Esophagus squamous epithelium (tissue), 5 donors: ENCODE results near the gene TSPAN33. TPM values are rescaled to one million over a fixed set of nuclear protein-coding genes. Genes with fewer than 3 reads are reported as not detected.

Experiments used
- DNase-seq: peaks from one replicate; lab custom pipeline; 2025; lab: John Stamatoyannopoulos, UW
- H3K27ac ChIP-seq, 4 donors: fragments of 200-600 bp; sonication (generic); one replicate each; pipeline ENCODE4 v1.5.1; 2016 to 2019; ENCODE audit warnings: mild to moderate bottlenecking in 1 of 4
- H3K27me3 ChIP-seq, 4 donors: fragments of 200-600 bp; sonication (generic); 1 replicate in 3 of 4; 2 replicates in 1 of 4; pipeline versions ENCODE4 v1.5.1 to v1.6.0; 2017 to 2021; ENCODE audit warnings: antibody characterized with exemption in 1 of 4
- H3K36me3 ChIP-seq, 3 donors: fragments of 200-600 bp; sonication (generic); one replicate each; pipeline ENCODE4 v1.5.1; 2016 to 2019
- H3K4me1 ChIP-seq, 3 donors: fragments of 200-600 bp; sonication (generic); one replicate each; pipeline ENCODE4 v1.5.1; 2017 to 2019
- H3K4me3 ChIP-seq, 4 donors: fragments of 200-600 bp; sonication (generic); 1 replicate in 3 of 4; 2 replicates in 1 of 4; pipeline ENCODE4 v1.5.1; 2016 to 2019; ENCODE audit warnings: mild to moderate bottlenecking in 2 of 4, moderate library complexity in 1 of 4
- H3K9me3 ChIP-seq, 3 donors: fragments of 200-600 bp; sonication (generic); one replicate each; pipeline ENCODE4 v1.5.1; 2016 to 2019
- POLR2A ChIP-seq, 4 donors: fragments of 450-650 bp; IDR thresholded peaks; one replicate each; pipeline ENCODE4 v1.6.1; 2017; ENCODE audit warnings: antibody characterized with exemption in 4 of 4, mild to moderate bottlenecking in 4 of 4, moderate library complexity in 3 of 4
- WGBS, 2 donors: methylation state at CpG; one replicate each; pipeline ENCODE4 v1.1.5; 2018; 5-methylcytosine and 5-hydroxymethylcytosine counted together
- intact Hi-C: fragments of 100-400 bp; cut with DNase I; formaldehyde crosslinking; loops from one replicate; pipeline ENCODE4 v1.15.0; 2022
- total RNA-seq, 4 donors: library from RNA; depleted of rRNA; stranded (reverse); fragments of >200 nt; gene quantifications; one replicate each; pipeline ENCODE4 v1.1.0, GENCODE V29; 2016
- TF ChIP-seq, protein P1 (sequence below), 6 experiments: fragments of 450-650 bp in 4 of 6; fragments of 200-600 bp in 2 of 6; sonication (generic) in 2 of 6; IDR thresholded peaks; one replicate each; pipeline ENCODE4 v1.5.1; 2016 to 2019; ENCODE audit warnings: antibody characterized with exemption in 6 of 6, mild to moderate bottlenecking in 4 of 6, moderate library complexity in 4 of 6
- donor health status: DM: yes; HTN: yes; CAD: no.

TSPAN33 gene
- total RNA-seq, 4 donors from 2014 or later: 0.44 to 5.9 (median 4.0) TPM

DNA sequence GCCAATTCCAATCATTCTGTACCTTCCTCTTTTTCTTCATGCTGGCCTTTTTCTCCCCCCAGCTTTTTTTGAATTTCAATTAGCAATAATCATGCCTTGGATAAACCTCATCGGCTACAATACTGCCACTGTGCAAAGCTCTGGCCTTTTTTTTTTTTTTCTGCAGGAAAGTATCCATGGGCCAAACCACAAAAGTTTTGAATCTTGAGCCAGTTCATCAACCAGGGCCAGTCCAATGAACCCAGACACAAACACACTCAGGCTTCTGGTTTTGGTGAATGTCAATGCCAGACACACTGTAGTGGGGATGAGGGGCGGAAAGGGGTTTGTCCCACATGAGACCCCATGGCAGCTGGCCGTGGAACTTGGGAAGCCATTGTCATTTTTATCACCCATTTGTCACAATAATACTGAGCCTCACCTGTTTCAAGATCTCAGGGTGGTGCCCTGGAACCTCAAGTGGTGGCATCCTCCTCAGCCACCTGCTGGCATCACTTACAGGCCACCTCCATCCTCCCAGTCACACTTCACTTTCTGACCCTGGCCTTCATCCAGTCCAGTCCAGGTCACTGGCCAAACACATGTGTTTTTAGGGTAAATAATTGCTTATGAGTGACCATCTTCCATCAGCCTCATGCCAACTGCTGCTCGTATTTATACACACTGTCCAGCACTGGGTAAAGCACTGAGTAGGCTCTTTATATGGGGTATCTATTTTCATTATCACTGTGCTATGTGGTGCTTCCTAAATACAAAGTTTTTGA, 40.8 kb upstream of the TSPAN33 start:
- Histone ChIP-seq H3K4me3 (no peak overlapping the region), H3K27me3 (no peaks in the 10 kb centered on the region), H3K36me3 (no peaks in the 10 kb centered on the region), H3K9me3 (no peaks in the 10 kb centered on the region), H3K27ac (no peak overlapping the region), H3K4me1 (peaks cover 0 to 12% (median 0%) of the 10 kb centered on the region in 3 donors)
- WGBS, 2 donors: 86 to 89% methylated on average over 3 to 4 of the region's 4 CpGs
- no peak for TF ChIP-seq POLR2A (IDR thresholded peaks at IDR 0.05)
- TF ChIP-seq, protein P1, sequence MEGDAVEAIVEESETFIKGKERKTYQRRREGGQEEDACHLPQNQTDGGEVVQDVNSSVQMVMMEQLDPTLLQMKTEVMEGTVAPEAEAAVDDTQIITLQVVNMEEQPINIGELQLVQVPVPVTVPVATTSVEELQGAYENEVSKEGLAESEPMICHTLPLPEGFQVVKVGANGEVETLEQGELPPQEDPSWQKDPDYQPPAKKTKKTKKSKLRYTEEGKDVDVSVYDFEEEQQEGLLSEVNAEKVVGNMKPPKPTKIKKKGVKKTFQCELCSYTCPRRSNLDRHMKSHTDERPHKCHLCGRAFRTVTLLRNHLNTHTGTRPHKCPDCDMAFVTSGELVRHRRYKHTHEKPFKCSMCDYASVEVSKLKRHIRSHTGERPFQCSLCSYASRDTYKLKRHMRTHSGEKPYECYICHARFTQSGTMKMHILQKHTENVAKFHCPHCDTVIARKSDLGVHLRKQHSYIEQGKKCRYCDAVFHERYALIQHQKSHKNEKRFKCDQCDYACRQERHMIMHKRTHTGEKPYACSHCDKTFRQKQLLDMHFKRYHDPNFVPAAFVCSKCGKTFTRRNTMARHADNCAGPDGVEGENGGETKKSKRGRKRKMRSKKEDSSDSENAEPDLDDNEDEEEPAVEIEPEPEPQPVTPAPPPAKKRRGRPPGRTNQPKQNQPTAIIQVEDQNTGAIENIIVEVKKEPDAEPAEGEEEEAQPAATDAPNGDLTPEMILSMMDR (IDR thresholded peaks at IDR 0.05): no peak
- intact Hi-C loops: no loop called here
- DNase-seq: no peak

DNA sequence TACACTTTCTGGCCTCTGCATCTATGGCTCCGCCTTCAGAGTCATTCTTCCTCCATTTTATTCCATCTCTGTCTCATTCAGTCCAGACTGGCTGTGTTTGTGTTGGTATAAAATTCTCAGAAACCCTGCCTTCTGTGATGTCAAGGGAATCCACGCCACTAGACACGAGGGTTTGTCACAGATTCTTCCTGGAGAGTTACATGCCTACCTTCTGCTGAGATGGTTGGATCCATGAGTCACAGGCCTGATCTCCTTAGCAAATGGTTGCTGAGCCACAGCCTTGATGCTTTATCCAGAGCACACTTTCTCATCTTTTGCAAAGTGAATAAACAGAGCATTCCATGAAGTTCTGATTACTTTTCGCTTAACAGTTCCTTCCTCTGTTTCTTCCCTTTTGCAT, 35.9 kb upstream of the TSPAN33 start:
- intact Hi-C loops: no loop called here
- no peak for DNase-seq
- H3K4me3 ChIP-seq: no peak overlapping the region
- H3K27me3 ChIP-seq: peaks cover 0 to 5% (median 0%) of the 10 kb centered on the region in 4 donors
- WGBS, 2 donors: 88 to 92% methylated on average over 4 of the region's 4 CpGs
- no peaks in the 10 kb centered on the region for H3K9me3 ChIP-seq
- H3K4me1 ChIP-seq: peaks cover 4 to 16% (median 6%) of the 10 kb centered on the region in 3 donors
- TF ChIP-seq, protein P1 (IDR thresholded peaks at IDR 0.05): no peak
- TF ChIP-seq POLR2A (IDR thresholded peaks at IDR 0.05): no peak
- H3K36me3 ChIP-seq: no peaks in the 10 kb centered on the region
- no peak overlapping the region for H3K27ac ChIP-seq

DNA sequence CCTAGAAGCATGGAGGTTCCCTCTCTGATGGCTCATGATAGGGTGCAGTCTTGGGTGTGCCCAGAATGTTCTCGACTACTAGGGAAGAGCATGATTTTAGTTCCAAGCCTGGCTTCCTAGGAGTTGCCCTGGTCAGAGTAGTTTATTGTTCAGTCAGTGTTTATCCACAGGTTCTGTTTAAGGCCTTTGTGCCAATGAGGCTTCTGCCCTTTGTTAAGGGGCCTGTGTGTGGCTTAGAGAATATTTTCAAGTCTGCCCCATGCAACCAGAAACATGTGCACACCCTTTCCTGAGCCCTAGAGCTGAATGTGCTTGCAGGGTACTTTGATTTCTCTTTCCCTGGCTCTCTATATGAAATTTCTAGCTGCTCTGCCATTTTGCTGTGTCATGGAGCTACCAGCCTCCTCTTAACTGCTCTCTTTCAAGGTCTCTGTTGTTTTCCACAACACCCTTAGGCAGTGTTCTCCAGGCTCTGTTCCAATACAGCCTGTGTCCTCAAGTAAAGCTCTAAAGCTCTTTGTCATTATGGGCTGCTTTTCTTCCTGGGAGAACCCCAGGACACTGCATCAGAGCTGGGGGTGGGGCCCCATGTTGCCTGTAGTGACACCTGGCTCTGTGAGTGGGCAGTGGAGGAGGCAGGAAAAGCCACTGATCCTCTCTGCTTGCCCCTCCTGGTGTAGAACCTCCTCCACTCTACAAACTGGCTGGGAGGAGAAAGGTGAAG, 34.1 kb upstream of the TSPAN33 start:
- TF ChIP-seq, protein P1 (IDR thresholded peaks at IDR 0.05): no peak
- no peak for TF ChIP-seq POLR2A (IDR thresholded peaks at IDR 0.05)
- Histone ChIP-seq H3K4me1 (peaks cover 4 to 16% (median 6%) of the 10 kb centered on the region in 3 donors), H3K36me3 (no peaks in the 10 kb centered on the region), H3K27me3 (peaks cover 0 to 5% (median 0%) of the 10 kb centered on the region in 4 donors), H3K27ac (peak overlapping the region; percentile 52 to 81 (median 72)), H3K9me3 (peaks cover 0 to 6% (median 5%) of the 10 kb centered on the region in 3 donors), H3K4me3 (no peak overlapping the region)
- DNase-seq: no peak
- WGBS, 2 donors: 40 to 56% methylated on average over 1 of the region's 1 CpG
- intact Hi-C loops: no loop called here

DNA sequence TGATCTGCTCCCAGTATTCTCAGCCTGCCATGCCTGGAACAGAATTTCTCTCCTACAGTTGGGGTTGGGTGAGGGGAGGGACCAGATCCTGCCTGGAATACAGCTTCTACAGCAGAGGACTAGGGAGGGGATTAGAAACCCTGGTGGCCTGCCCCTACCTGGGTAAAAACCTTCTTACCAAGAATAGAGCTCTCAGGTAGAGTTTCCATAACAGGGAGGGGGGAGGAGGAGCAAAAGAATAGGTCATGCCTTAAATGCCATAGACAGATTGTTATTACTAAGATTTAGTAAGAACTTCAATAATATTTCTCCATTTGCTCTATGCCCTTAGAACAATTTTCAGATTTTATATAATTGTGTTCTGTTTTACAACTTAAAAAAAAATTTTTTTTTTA, 33.5 kb upstream of the TSPAN33 start:
- Histone ChIP-seq H3K36me3 (no peaks in the 10 kb centered on the region), H3K27me3 (peaks cover 0 to 5% (median 0%) of the 10 kb centered on the region in 4 donors), H3K27ac (peak overlapping the region; percentile 52 to 81 (median 72)), H3K4me3 (no peak overlapping the region), H3K9me3 (peaks cover 0 to 8% (median 5%) of the 10 kb centered on the region in 3 donors), H3K4me1 (peaks cover 4 to 16% (median 6%) of the 10 kb centered on the region in 3 donors)
- intact Hi-C loops: no loop called here
- TF ChIP-seq, protein P1 (IDR thresholded peaks at IDR 0.05): no peak
- TF ChIP-seq POLR2A (IDR thresholded peaks at IDR 0.05): no peak
- no peak for DNase-seq

DNA sequence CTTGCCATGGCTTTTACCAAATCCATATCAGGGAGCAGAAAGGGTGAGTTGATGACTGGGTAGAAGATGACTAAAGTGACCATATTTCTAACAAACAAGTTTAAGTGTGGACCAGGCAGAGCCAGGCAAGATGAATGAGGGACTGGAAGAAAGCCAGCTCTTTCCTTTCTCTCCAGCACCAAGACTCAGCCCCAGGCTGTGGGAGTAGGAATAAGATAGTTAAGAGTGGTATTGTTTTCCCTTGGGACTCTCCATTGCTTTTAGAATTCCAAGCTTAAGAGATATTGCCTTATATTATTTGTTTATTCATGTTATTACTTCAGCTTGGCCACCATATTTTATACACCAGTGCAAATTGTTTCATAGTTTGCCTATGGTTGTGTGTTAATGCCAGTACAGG, 28.8 kb upstream of the TSPAN33 start:
- TF ChIP-seq, protein P1 (IDR thresholded peaks at IDR 0.05): no peak
- TF ChIP-seq POLR2A (IDR thresholded peaks at IDR 0.05): no peak
- H3K4me1 ChIP-seq: peaks cover under 1 to 5% (median 4%) of the 10 kb centered on the region in 3 donors
- peaks cover 0 to 5% (median 0%) of the 10 kb centered on the region in 4 donors for H3K27me3 ChIP-seq
- intact Hi-C loops: no loop called here
- H3K9me3 ChIP-seq: peaks cover 0 to 8% (median 5%) of the 10 kb centered on the region in 3 donors
- H3K4me3 ChIP-seq: no peak overlapping the region
- no peak overlapping the region for H3K27ac ChIP-seq
- no peaks in the 10 kb centered on the region for H3K36me3 ChIP-seq
- no peak for DNase-seq
